SU-DHL-6 (cell line): Measurements from ENCODE around the gene GP1BB.

Experiments used
- H2AFZ ChIP-seq: fragments of 200-600 bp; sonication (generic); 2 replicates; pipeline ENCODE4 v1.6.1; 2014; ENCODE audit warnings: low read depth, mild to moderate bottlenecking, moderate library complexity, mixed read lengths, antibody characterized with exemption, low read length; ENCODE audit not compliant: severe bottlenecking
- H3F3A ChIP-seq: fragments of 200-600 bp; shearing (Covaris generic); 2 replicates; pipeline ENCODE4 v1.6.0; 2016; ENCODE audit warnings: antibody characterized with exemption, mild to moderate bottlenecking; ENCODE audit not compliant: insufficient read depth
- H3K27ac ChIP-seq: fragments of 200-600 bp; sonication (generic); 2 replicates; pipeline ENCODE4 v1.5.1; 2016; ENCODE audit warnings: low read depth, mild to moderate bottlenecking, low read length, moderate library complexity, mixed read lengths
- H3K27me3 ChIP-seq: fragments of 200-600 bp; sonication (generic), shearing (Covaris generic); 2 replicates; pipeline ENCODE4 v1.6.0; 2014; ENCODE audit warnings: mild to moderate bottlenecking, low read length
- H3K36me3 ChIP-seq: fragments of 200-600 bp; sonication (generic); 2 replicates; pipeline ENCODE4 v1.6.1; 2014; ENCODE audit warnings: mild to moderate bottlenecking, low read length, mixed read lengths
- H3K4me2 ChIP-seq: fragments of 300-600, 200-600 bp; shearing (Covaris generic), sonication (generic); 2 replicates; pipeline ENCODE4 v1.6.0; 2014; ENCODE audit warnings: low read length, low read depth, mild to moderate bottlenecking; ENCODE audit not compliant: poor library complexity, severe bottlenecking
- H3K4me3 ChIP-seq: fragments of 200-600 bp; sonication (generic); 2 replicates; pipeline ENCODE4 v1.5.1; 2014; ENCODE audit warnings: antibody characterized with exemption, low read length, mild to moderate bottlenecking, mixed read lengths; ENCODE audit not compliant: insufficient read depth, poor library complexity, severe bottlenecking
- H3K79me2 ChIP-seq: fragments of 200-600 bp; sonication (generic); 2 replicates; pipeline ENCODE4 v1.6.1; 2014; ENCODE audit warnings: mild to moderate bottlenecking, low read length, moderate library complexity; ENCODE audit not compliant: insufficient read depth
- H3K9ac ChIP-seq: fragments of 200-600 bp; sonication (generic); 2 replicates; pipeline ENCODE4 v1.7.0; 2014; ENCODE audit warnings: mild to moderate bottlenecking, low read length
- H3K9me2 ChIP-seq: fragments of 200-600 bp; sonication (generic); replicated peaks from 2 replicates; pipeline ENCODE4 v1.6.1; 2014; ENCODE audit warnings: low read length; ENCODE audit not compliant: insufficient read depth
- H3K9me3 ChIP-seq: fragments of 200-600 bp; sonication (generic); 2 replicates; pipeline ENCODE4 v1.6.1; 2014; ENCODE audit warnings: low read length, mixed read lengths; ENCODE audit not compliant: insufficient read depth
- H4K20me1 ChIP-seq: fragments of 200-600 bp; sonication (generic); 2 replicates; pipeline ENCODE4 v1.6.1; 2014; ENCODE audit warnings: low read depth, mild to moderate bottlenecking, antibody characterized with exemption, low read length, moderate library complexity, mixed read lengths
- EZH2phosphoT487 ChIP-seq: fragments of 200-600 bp; sonication (generic), shearing (Covaris generic); conservative IDR thresholded peaks from 2 replicates; pipeline ENCODE4 v1.6.1; 2018; ENCODE audit warnings: mild to moderate bottlenecking, antibody characterized with exemption, low read length, moderate library complexity, mixed read lengths
- TF ChIP-seq, protein P1 (sequence below): fragments of 200-600 bp; sonication (generic); IDR thresholded peaks from one replicate; pipeline ENCODE4 v1.5.1; 2017; ENCODE audit warnings: antibody characterized with exemption, mild to moderate bottlenecking, low read length, moderate library complexity; ENCODE audit not compliant: insufficient read depth, poor library complexity, severe bottlenecking

GP1BB gene

GRCh38 chr22:19757140-19757984 is 34.0 kb downstream of the GP1BB start:
- Histone ChIP-seq H3K27ac (no peak overlapping the region), H3F3A (no peaks in the 10 kb centered on the region), H3K36me3 (no peaks in the 10 kb centered on the region), H2AFZ (no peak overlapping the region), H3K4me2 (no peak overlapping the region), H3K4me3 (no peak overlapping the region), H3K27me3 (no peaks in the 10 kb centered on the region), H4K20me1 (no peaks in the 10 kb centered on the region), H3K9ac (no peak overlapping the region), H3K9me3 (no peaks in the 10 kb centered on the region), H3K9me2 (no peaks in the 10 kb centered on the region), H3K79me2 (no peaks in the 10 kb centered on the region)
- TF ChIP-seq, protein P1, sequence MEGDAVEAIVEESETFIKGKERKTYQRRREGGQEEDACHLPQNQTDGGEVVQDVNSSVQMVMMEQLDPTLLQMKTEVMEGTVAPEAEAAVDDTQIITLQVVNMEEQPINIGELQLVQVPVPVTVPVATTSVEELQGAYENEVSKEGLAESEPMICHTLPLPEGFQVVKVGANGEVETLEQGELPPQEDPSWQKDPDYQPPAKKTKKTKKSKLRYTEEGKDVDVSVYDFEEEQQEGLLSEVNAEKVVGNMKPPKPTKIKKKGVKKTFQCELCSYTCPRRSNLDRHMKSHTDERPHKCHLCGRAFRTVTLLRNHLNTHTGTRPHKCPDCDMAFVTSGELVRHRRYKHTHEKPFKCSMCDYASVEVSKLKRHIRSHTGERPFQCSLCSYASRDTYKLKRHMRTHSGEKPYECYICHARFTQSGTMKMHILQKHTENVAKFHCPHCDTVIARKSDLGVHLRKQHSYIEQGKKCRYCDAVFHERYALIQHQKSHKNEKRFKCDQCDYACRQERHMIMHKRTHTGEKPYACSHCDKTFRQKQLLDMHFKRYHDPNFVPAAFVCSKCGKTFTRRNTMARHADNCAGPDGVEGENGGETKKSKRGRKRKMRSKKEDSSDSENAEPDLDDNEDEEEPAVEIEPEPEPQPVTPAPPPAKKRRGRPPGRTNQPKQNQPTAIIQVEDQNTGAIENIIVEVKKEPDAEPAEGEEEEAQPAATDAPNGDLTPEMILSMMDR: no peak
- TF ChIP-seq EZH2phosphoT487: no peak

DNA sequence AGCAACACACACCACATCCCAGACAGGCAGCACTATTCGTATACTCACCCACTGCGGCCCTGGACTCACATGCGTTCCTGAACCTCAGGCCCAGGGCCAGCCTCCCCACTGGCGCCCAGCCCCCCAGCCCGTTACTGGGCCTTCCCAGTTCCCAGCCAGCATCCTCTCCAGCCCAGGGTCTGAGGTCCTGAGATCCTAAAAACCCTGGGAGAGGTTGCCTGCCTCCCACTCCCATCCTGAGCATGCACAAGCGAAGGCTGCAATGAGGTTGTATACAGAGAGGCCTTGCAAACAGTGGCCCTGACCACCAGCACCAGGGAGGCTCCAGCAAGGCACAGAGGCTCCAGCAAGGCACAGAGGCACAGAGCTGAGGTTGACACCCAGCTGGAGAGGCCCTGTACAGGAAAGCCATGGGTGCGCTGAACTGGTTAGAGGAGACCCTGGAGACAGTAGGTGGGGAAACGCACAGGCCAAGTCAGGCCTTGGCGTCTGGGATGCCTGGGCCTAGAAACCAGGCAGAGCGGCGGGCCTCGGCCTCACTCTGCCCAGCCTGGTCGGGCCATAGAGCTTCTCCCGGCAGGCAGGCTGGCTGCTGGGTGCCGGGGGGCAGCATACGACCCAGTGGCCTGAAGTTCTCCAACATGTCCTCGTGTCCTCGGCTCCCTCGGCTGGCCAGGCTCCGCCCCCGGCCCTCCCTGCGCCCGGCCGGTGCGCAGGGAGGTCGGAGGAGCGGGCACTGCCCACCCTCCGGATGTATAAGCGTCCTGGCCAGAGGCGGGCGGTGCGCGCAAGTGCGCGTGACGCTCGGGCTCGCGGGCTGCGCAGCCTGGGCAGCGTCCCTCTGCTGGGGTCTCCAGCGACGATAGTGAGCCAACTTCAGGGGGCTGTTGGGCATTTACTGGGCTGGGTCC is 34.9 kb downstream of the GP1BB start:
- Histone ChIP-seq H3K36me3 (no peaks in the 10 kb centered on the region), H3K4me3 (no peak overlapping the region), H3K27me3 (no peaks in the 10 kb centered on the region), H3K9me2 (no peaks in the 10 kb centered on the region), H3F3A (no peaks in the 10 kb centered on the region), H3K9ac (no peak overlapping the region), H4K20me1 (no peaks in the 10 kb centered on the region), H3K27ac (no peak overlapping the region), H3K9me3 (no peaks in the 10 kb centered on the region), H3K79me2 (no peaks in the 10 kb centered on the region), H3K4me2 (no peak overlapping the region), H2AFZ (no peak overlapping the region)
- TF ChIP-seq, protein P1: no peak
- no peak for TF ChIP-seq EZH2phosphoT487

GRCh38 chr22:19758896-19759426 is 35.6 kb downstream of the GP1BB start:
- TF ChIP-seq EZH2phosphoT487: no peak
- TF ChIP-seq, protein P1: no peak
- Histone ChIP-seq H3K4me2 (no peak overlapping the region), H3K9ac (no peak overlapping the region), H3K9me2 (no peaks in the 10 kb centered on the region), H2AFZ (no peak overlapping the region), H4K20me1 (no peaks in the 10 kb centered on the region), H3F3A (no peaks in the 10 kb centered on the region), H3K27ac (no peak overlapping the region), H3K4me3 (no peak overlapping the region), H3K27me3 (no peaks in the 10 kb centered on the region), H3K9me3 (no peaks in the 10 kb centered on the region), H3K36me3 (no peaks in the 10 kb centered on the region), H3K79me2 (no peaks in the 10 kb centered on the region)
